NB4 (cell line): ENCODE results near the gene SULF2.

Source experiments
- CTCF ChIP-seq: IDR thresholded peaks from one replicate; pipeline ENCODE4 v1.5.1; 2012; ENCODE audit warnings: low read depth, low read length
- POLR2A ChIP-seq: IDR thresholded peaks from 2 replicates; pipeline ENCODE4 v1.6.1; 2011; ENCODE audit warnings: mild to moderate bottlenecking; ENCODE audit not compliant: insufficient read length; ENCODE audit errors: extremely low read depth
- TF ChIP-seq, protein P1 (sequence below): IDR thresholded peaks from 2 replicates; pipeline ENCODE4 v1.6.1; 2011; ENCODE audit warnings: low read depth, low read length

DNA sequence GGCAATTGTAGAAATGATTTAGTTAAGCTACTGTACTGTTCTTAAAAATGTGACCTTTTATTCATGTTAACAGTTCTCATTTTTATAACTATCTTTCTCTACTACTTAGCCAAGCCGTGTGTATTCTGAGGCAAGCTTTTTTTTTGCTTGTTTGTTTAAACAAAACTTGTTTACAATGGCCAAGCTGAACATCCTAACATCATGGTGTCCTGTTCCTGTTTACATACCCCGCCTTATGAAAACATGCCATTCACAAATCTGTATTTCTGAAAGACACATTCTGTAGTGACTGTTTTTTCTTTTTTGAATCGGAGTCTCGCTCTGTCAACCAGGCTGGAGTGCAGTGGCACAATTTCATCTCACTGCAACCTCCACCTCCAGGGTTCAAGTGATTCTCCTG, 142.7 kb downstream of the SULF2 start:
- TF ChIP-seq CTCF (no peak), POLR2A (no peak)
- TF ChIP-seq, protein P1, sequence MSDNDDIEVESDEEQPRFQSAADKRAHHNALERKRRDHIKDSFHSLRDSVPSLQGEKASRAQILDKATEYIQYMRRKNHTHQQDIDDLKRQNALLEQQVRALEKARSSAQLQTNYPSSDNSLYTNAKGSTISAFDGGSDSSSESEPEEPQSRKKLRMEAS, result no peak
